HG02642 (cell line): ENCODE results near the gene CARD18.
"Not testable (repeated sequence)": the region's sequence is repeated elsewhere in the genome, so short reads cannot be mapped to it uniquely, and the experiment has no call there.

Experiments
- ATAC-seq: cut with Tn5 transposase; IDR thresholded peaks from one replicate; pipeline ENCODE4 v1.9.1; 2021; ENCODE audit warnings: mild to moderate bottlenecking; ENCODE audit not compliant: unreplicated experiment, poor library complexity

Gene CARD18

DNA sequence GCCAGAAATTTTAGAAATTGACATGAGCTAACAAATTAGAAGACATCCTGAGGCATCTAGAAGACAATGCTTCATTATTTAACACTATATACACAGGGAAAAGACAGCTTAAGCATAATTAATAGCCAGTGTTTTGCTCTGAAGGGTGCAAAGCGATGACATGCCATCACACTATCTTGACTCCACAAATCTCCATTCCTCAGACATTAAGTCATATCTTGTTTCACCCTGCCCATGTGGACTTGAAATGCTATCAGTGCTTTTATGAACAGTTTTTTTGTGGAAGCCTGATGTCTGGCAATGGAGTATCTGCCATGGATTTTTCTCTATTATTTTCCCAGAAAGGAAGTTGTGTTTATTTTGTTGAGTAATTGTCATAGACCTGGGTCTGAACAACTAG lies 2.3 kb downstream of the CARD18 start:
- ATAC-seq, result no peak

GRCh38 chr11:105135883-105136282 lies 3.7 kb downstream of the CARD18 start:
- no peak for ATAC-seq

- ATAC-seq, result no peak
These were observed 6.7 kb downstream of the CARD18 start for GRCh38 chr11:105132716-105133511.

GRCh38 chr11:105130189-105130813 lies 9.3 kb downstream of the CARD18 start:
- no peak for ATAC-seq

- ATAC-seq, result no peak
These were observed 14.8 kb downstream of the CARD18 start for GRCh38 chr11:105124756-105125155.

DNA sequence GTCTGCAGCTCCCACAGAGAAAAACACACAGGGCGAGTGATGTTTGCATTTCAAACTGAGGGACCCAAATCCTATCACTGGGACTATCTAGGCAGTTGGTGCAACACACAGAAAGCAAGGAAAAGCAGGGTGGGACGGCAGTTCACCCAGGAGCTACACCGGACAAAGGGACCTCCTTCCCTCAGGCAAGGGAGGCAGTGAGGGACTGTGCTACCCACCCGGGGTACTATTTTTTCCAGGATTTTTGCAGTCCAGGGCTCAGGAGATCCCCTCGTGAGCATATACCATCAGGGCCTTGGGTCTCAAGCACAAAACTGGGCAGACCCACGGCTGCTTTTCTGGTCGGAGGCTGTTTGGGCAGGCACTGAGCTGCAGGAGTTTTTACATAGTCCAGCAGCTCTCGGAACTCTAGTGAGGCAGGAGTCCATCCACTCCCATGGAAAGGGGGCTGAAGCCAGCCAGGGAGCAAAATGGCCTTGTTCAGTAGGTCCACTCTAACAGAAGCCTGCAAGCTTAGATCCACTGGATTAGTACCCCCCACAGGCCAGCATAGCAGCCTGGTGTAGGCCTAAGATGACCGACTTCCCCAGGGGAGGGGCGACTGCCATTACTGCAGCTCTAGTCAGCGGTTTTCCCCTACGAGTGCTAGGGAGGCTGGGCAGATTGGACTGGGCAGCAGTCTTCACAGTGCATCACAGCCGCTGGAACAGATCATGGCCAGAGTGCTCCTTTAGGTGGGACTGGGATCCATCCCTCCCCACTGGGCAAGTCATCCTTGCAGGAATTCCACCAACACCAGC lies 28.2 kb downstream of the CARD18 start:
- ATAC-seq, result no peak

GRCh38 chr11:105110688-105111030 lies 28.9 kb downstream of the CARD18 start:
- ATAC-seq, result no peak

GRCh38 chr11:105109855-105110687 lies 29.5 kb downstream of the CARD18 start:
- no peak for ATAC-seq

DNA sequence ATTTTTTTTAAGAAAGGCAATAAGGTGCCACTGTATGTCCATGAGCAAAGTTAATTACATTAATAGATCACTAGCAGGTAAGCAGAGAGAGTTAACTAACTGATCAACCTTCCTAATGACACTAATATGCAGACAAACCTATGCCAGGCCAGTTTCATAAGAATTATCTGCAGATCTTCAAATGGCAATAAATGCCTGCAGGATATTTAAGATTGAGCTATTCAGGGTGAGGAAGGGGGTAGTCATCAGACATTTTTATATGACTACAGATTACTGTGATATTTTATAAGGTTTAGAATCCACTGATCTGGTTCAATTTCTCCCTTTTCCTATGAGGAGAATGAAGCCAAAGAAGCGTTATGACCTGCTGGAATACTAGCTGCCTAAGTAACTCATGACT lies 30.2 kb downstream of the CARD18 start:
- no peak for ATAC-seq

- ATAC-seq, result no peak
These were observed 31.3 kb downstream of the CARD18 start for GRCh38 chr11:105108247-105108646.

GRCh38 chr11:105107226-105107825 lies 32.2 kb downstream of the CARD18 start:
- ATAC-seq, result not testable (repeated sequence)

DNA sequence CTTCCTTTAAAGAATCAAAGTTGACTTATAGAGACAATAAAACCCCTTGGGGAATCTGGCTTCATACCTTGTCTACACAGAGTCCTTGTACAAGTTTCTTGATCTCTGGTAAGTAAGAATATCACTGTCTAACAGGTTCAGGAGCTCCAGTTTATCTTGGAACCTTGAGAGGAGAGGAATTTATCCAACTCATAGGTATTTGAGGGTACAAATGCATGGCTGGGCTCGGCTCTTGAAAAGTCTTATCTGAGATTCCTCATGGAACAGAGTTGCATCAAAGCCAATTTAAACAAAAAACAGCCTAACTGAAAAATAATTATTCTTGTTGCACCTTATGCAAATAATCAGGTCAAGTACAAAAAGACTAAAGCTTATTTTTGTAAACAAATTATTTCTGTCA lies 33.4 kb downstream of the CARD18 start:
- ATAC-seq, result no peak

DNA sequence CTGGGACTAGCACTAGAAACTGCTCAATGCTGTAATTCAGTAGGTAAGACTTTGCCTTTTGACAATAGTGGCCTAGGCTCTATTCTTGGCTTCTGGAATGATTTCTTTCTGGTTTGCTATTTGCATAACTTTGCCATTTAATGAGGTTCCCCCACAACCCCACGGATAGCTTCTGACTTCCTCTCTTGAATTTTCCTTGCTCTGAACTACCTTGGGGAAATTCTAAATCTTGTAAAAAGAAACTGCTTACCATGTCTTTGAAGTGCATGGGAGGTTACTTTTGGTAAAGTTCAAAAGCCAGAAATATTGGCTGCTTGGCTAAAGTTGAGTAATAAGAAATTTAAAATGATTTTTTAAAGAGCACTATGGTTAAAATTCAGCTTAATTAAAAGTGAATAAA lies 35.3 kb downstream of the CARD18 start:
- ATAC-seq, result no peak

DNA sequence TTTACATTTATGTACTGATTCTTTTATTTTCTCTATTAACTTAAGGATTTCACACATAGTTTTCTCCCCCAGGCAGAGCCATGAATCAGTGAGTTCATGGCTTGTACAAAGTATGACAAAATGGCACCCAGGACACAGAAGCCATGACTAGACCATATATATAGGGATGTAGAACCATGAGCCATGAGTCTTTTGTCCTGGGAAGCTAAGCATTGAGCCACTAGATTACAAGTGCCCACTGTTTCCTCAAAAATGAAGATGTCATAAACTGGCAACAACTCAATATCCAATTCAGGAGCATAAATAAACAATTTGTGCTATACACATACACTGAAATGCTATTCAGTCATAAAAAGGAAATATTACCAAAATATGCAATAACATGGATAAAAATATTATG lies 36.2 kb downstream of the CARD18 start:
- no peak for ATAC-seq

DNA sequence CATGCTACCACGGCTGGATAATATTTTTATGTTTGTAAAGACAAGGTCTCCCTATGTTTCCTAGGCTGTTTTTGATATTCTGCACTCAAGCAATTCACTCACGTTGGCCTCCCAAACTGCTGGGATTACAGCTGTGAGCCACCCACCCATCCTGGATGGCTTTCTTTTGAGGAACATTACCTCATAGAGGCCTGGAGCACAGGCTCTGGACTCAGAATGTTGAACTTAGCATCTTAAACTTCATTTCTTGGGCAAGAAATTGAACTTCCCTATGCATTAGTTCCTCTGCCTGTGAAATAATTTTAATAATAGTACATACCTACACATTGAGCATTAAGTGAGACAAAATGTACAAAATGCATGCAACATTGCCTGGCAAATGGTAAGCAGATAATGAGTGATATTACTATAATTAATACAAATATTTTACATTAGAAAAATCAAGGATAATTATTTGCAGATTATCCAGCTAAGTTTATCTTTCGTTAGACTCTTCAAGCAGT lies 37.4 kb downstream of the CARD18 start:
- not testable (repeated sequence) for ATAC-seq

DNA sequence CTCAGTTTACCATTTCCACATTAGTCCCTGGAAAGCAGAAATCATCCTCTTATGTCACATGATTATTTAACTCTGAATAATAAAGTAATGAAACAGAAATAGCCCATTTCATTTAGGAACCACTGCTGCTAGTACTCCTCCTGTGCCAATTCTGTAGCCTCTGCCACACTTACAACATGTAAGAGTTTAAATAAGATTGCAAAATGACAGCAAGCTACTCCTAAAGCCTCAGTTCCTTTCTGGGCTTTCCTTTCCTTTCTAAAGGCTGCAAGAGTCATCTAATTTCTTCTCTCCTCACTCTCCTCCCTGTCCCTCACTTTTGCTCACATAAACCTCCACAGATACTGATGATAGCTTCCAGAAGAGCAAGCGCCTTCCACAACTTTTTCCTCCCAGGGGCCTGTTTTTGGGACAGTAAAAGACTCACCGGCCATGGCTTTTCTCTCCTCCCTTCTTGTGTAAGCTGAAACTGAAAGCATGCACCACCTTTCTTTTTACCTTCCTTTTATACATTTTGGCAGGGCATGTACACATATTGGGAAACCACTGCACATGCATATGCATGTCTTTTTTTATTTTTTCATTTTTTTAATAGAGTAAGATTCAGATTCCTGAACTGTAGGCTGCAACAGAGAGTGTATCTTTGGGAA lies 38.5 kb downstream of the CARD18 start:
- no peak for ATAC-seq

GRCh38 chr11:105100206-105100605 lies 39.4 kb downstream of the CARD18 start:
- no peak for ATAC-seq

DNA sequence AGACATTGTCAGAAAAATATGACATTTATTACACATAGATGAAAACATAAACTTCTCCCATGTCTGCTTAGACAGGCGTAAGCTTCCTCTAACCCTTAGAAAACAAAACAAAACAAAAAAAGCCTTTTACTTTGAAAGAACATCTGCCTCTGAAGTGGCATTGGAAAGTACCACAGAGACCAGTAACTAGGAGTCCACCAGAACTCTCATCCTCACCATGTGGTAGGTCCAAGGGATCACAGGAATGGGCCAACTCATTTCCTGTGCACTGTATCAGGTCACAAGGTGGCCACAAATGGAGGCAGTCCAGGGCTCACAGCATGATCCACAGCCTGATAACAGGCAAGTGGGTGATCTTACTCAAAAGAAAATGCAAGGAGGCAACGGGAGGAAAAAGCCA lies 40.0 kb downstream of the CARD18 start:
- ATAC-seq, result not testable (repeated sequence)
